SK-N-SH treated with all-trans-retinoic acid at 6 μM for 48 hours (cell line): ENCODE measurements around the gene GRHL1.

Source experiments
- ARNTL ChIP-seq: fragments of 450-650 bp; formaldehyde crosslinking; IDR thresholded peaks from 2 replicates; pipeline ENCODE4 v1.5.0; 2020; ENCODE audit warnings: low read depth, mild to moderate bottlenecking, moderate library complexity, borderline replicate concordance
- BACH2 ChIP-seq: fragments of 250-450 bp; sonication (Bioruptor Pico); IDR thresholded peaks from 2 replicates; pipeline ENCODE4 v1.9.0; 2021; ENCODE audit warnings: mild to moderate bottlenecking, borderline replicate concordance
- CSDC2 ChIP-seq: fragments of 250-450 bp; sonication (Bioruptor Pico); IDR thresholded peaks from 2 replicates; pipeline ENCODE4 v1.5.0; 2020; ENCODE audit warnings: mild to moderate bottlenecking, moderate library complexity
- GLIS3 ChIP-seq: fragments of 250-450 bp; sonication (Bioruptor Pico); IDR thresholded peaks from 2 replicates; pipeline ENCODE4 v1.5.0; 2020; ENCODE audit warnings: mild to moderate bottlenecking, moderate library complexity
- OSR1 ChIP-seq: fragments of 250-450 bp; sonication (Bioruptor Pico); IDR thresholded peaks from 2 replicates; pipeline ENCODE4 v1.8.0; 2022; ENCODE audit warnings: moderate library complexity, mild to moderate bottlenecking, inconsistent platforms
- SNAI2 ChIP-seq: fragments of 250-450 bp; sonication (Bioruptor Pico); IDR thresholded peaks from 2 replicates; pipeline ENCODE4 v1.5.0; 2020; ENCODE audit warnings: mild to moderate bottlenecking, moderate library complexity
- ZC3H10 ChIP-seq: fragments of 250-450 bp; sonication (Bioruptor Pico); IDR thresholded peaks from 2 replicates; pipeline ENCODE4 v1.5.1; 2021; ENCODE audit warnings: mild to moderate bottlenecking, moderate library complexity
- ZFP30 ChIP-seq: fragments of 450-650 bp; formaldehyde crosslinking; IDR thresholded peaks from 2 replicates; pipeline ENCODE4 v1.5.0; 2022; ENCODE audit warnings: mild to moderate bottlenecking, moderate library complexity
- TF ChIP-seq, protein P1 (sequence below): fragments of 250-450 bp; sonication (Bioruptor Pico); IDR thresholded peaks from 2 replicates; pipeline ENCODE4 v1.5.1; 2020; ENCODE audit warnings: low read depth, mild to moderate bottlenecking, moderate library complexity
- TF ChIP-seq, protein P2 (sequence below): fragments of 250-450 bp; sonication (Bioruptor Pico); IDR thresholded peaks from 2 replicates; pipeline ENCODE4 v1.8.0; 2020; ENCODE audit warnings: mild to moderate bottlenecking, moderate library complexity, borderline replicate concordance
- TF ChIP-seq, protein P3 (sequence below): fragments of 250-450 bp; sonication (Bioruptor Pico); IDR thresholded peaks from 2 replicates; pipeline ENCODE4 v1.5.0; 2020; ENCODE audit warnings: mild to moderate bottlenecking, moderate library complexity

DNA sequence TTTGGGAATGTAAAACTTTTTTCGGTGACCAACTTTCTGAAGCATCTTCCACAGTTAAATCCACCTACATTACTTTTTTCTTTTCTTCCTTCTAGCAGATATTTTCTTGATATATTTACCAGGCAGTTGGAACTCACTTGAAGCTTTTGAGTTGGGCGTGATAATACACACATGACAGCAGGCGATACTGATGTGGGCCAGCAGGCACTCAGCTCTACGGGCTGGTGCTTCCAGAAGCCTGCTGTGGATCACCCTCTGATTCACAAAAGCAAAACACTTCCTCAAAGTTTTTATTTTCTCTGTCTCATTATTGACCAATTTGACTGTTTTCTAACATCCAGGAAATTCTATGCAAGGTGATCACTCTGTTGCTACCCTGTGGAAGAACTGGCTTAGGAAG, 22.9 kb downstream of the GRHL1 start:
- TF ChIP-seq, protein P1, sequence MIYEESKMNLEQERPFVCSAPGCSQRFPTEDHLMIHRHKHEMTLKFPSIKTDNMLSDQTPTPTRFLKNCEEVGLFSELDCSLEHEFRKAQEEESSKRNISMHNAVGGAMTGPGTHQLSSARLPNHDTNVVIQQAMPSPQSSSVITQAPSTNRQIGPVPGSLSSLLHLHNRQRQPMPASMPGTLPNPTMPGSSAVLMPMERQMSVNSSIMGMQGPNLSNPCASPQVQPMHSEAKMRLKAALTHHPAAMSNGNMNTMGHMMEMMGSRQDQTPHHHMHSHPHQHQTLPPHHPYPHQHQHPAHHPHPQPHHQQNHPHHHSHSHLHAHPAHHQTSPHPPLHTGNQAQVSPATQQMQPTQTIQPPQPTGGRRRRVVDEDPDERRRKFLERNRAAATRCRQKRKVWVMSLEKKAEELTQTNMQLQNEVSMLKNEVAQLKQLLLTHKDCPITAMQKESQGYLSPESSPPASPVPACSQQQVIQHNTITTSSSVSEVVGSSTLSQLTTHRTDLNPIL (CRISPR knock-in tag) = no peak
- TF ChIP-seq OSR1 (CRISPR knock-in tag) (no peak), ZC3H10 (CRISPR knock-in tag) (no peak), ZFP30 (CRISPR knock-in tag) (no peak), BACH2 (CRISPR knock-in tag) (no peak), ARNTL (CRISPR knock-in tag) (no peak), GLIS3 (CRISPR knock-in tag) (no peak), CSDC2 (CRISPR knock-in tag) (no peak), SNAI2 (CRISPR knock-in tag) (no peak)
- TF ChIP-seq, protein P2, sequence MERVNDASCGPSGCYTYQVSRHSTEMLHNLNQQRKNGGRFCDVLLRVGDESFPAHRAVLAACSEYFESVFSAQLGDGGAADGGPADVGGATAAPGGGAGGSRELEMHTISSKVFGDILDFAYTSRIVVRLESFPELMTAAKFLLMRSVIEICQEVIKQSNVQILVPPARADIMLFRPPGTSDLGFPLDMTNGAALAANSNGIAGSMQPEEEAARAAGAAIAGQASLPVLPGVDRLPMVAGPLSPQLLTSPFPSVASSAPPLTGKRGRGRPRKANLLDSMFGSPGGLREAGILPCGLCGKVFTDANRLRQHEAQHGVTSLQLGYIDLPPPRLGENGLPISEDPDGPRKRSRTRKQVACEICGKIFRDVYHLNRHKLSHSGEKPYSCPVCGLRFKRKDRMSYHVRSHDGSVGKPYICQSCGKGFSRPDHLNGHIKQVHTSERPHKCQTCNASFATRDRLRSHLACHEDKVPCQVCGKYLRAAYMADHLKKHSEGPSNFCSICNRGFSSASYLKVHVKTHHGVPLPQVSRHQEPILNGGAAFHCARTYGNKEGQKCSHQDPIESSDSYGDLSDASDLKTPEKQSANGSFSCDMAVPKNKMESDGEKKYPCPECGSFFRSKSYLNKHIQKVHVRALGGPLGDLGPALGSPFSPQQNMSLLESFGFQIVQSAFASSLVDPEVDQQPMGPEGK (CRISPR knock-in tag) = no peak
- TF ChIP-seq, protein P3, sequence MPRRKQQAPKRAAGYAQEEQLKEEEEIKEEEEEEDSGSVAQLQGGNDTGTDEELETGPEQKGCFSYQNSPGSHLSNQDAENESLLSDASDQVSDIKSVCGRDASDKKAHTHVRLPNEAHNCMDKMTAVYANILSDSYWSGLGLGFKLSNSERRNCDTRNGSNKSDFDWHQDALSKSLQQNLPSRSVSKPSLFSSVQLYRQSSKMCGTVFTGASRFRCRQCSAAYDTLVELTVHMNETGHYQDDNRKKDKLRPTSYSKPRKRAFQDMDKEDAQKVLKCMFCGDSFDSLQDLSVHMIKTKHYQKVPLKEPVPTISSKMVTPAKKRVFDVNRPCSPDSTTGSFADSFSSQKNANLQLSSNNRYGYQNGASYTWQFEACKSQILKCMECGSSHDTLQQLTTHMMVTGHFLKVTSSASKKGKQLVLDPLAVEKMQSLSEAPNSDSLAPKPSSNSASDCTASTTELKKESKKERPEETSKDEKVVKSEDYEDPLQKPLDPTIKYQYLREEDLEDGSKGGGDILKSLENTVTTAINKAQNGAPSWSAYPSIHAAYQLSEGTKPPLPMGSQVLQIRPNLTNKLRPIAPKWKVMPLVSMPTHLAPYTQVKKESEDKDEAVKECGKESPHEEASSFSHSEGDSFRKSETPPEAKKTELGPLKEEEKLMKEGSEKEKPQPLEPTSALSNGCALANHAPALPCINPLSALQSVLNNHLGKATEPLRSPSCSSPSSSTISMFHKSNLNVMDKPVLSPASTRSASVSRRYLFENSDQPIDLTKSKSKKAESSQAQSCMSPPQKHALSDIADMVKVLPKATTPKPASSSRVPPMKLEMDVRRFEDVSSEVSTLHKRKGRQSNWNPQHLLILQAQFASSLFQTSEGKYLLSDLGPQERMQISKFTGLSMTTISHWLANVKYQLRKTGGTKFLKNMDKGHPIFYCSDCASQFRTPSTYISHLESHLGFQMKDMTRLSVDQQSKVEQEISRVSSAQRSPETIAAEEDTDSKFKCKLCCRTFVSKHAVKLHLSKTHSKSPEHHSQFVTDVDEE = no peak
